Uterus (tissue), 2 donors: Measurements from ENCODE around the gene LEKR1.

Experiments used
- CTCF ChIP-seq, 4 experiments: fragments of 200-600 bp in 2 of 4; fragments of 450-650 bp in 2 of 4; sonication (generic) in 2 of 4; IDR thresholded peaks; one replicate each; pipeline ENCODE4 v1.5.1; 2016 to 2019; ENCODE audit warnings: antibody characterized with exemption in 4 of 4, mild to moderate bottlenecking in 2 of 4, moderate library complexity in 1 of 4
- POLR2A ChIP-seq, 2 donors: fragments of 450-650 bp; IDR thresholded peaks; one replicate each; pipeline ENCODE4 v1.6.1; 2016; ENCODE audit warnings: antibody characterized with exemption in 2 of 2, mild to moderate bottlenecking in 1 of 2, moderate library complexity in 1 of 2

- TF ChIP-seq CTCF (IDR thresholded peaks at IDR 0.05) (no peak), POLR2A (IDR thresholded peaks at IDR 0.05) (no peak)
These were observed 159.6 kb downstream of the LEKR1 start for GRCh38 chr3:156985711-156986110.
